GM12875 (cell line): ENCODE data around the gene GHSR.

Experiments used
- H3K4me3 ChIP-seq: one replicate; pipeline ENCODE4 v1.5.1; 2011; ENCODE audit warnings: low read depth, low read length, control low read depth
- CTCF ChIP-seq: IDR thresholded peaks from 2 replicates; pipeline ENCODE4 v1.5.1; 2011; ENCODE audit warnings: low read depth, mild to moderate bottlenecking, control low read depth, inconsistent platforms, low read length, moderate library complexity, borderline replicate concordance; ENCODE audit not compliant: insufficient read depth

The GHSR gene

GRCh38 chr3:172470588-172470987 is 22.3 kb upstream of the GHSR start:
- H3K4me3 ChIP-seq = no peak overlapping the region
- no peak for TF ChIP-seq CTCF

GRCh38 chr3:172467170-172467824 is 19.0 kb upstream of the GHSR start:
- H3K4me3 ChIP-seq = no peak overlapping the region

GRCh38 chr3:172466553-172467130 is 18.4 kb upstream of the GHSR start:
- no peak overlapping the region for H3K4me3 ChIP-seq
- no peak for TF ChIP-seq CTCF

More at GRCh38 chr3:172467170-172467824, 19.0 kb upstream of the GHSR start:
- TF ChIP-seq CTCF = no peak

- H3K4me3 ChIP-seq = no peak overlapping the region
- no peak for TF ChIP-seq CTCF
These were observed 17.0 kb upstream of the GHSR start for GRCh38 chr3:172465281-172465680.

- no peak for TF ChIP-seq CTCF
- H3K4me3 ChIP-seq = no peak overlapping the region
These were observed 16.1 kb upstream of the GHSR start for GRCh38 chr3:172464306-172464705.

GRCh38 chr3:172461530-172462138 is 13.4 kb upstream of the GHSR start:
- no peak overlapping the region for H3K4me3 ChIP-seq
- peak; percentile 82 for TF ChIP-seq CTCF

- no peak overlapping the region for H3K4me3 ChIP-seq
- no peak for TF ChIP-seq CTCF
These were observed 8.1 kb upstream of the GHSR start for GRCh38 chr3:172456404-172456803.
